ENCODE measurements around the gene ATOH8.

Gene ATOH8

DNA sequence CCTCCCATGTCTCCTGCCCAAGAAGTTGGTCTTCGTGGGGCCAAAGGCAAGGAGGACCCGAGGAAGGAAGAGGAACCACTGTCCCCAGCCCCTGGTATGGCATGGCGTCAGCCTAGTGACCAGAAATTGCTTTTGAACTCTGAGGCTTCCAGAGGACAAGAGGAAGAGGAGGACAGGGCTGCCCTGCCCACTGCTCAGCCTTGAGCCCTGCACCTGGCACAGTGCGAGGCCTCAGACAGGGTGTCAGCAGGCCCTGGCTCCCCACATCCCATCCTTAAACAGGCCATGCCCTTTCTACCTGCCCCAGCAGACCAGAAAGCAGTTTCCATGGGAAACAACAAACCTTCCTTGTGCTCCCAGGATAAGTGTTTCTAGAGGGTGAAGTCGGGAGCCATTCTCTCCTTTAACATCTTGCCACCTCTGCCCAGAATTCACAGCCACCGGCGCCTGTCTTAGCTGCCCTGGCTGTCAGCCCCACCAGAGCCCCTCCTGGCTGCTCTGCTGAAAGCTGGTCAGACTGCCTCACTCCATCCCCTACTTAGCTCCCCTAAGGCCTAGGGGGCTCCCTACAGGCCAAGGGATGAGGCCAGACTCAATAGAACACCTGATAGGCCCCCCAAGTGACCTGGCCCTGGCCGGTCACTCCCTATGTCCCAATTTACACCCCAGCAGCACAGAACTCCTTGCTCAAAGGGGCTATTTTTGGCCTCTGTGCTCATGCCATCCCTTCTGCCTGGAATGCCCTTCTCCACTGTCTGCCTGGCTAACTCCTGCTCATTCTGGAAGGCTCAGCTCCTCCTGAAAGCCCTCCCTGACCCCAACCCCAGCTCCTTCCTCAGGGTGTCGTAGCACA lies 20.6 kb downstream of the ATOH8 start:
- Histone ChIP-seq H3K27me3 (ENCODE audit: insufficient read depth, low read length) (no peaks in the 10 kb centered on the region), H3K18ac (ENCODE audit: low read length) (no peak overlapping the region)

DNA sequence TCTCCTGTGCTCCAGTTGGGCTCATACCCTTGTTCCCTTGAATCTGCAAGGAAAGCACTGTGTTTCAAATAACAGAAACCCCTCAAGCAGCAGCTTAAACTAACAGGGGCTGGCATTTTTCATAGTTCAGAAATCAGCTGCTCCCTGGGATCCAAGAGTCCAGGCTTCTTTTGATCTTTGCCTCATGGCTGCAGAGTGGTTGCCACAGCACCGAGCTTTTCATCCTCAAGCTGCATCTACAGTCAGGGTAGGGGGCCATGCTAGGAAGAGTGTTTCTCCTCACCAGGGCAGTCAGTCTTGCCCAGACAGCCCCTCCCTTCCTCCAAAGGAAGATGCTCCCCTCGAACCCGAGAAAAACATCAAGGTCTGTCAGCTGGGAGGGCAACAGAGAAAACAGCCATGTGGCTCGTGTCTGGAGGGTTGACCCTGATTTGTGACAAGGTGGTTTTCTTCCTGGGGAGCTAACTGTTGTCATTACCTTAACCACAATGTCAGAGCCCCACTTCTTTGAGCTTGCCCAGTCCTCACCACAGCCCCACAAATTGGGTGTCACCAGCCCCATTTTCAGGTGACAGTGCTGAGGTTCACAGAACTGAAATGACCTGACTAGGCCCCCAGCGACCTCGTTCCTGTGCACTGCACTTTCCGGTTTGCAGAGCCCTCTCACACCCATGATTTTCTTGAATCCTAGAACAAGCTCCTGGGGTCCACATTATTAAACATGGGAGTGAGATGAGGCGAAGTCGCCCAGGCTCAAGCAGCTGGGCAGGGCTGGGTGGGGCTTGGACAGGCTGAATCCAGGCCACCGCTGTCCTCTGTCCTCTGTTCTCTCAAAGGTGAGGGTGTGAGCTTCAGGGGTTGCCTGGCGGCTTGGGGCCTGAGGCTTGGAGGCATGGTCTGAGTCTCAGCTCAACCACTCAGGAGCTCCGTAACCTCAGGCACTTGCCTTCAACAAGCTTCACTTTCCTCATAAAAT lies 21.9 kb downstream of the ATOH8 start:
- H3K4me2 ChIP-seq (ENCODE audit: low read length), result no peak overlapping the region
- H2AK5ac ChIP-seq (ENCODE audit: low read length), result no peak overlapping the region
- no peak overlapping the region for H4K91ac ChIP-seq (ENCODE audit: low read depth, low read length)
- no peak overlapping the region for H2BK120ac ChIP-seq (ENCODE audit: insufficient read depth, low read length, poor library complexity)
- no peak overlapping the region for H3K4me3 ChIP-seq (ENCODE audit: low read depth, low read length)
- no peak overlapping the region for H4K8ac ChIP-seq (ENCODE audit: low read depth, low read length)
- peaks cover 1% of the 10 kb centered on the region for H3K79me2 ChIP-seq (ENCODE audit: control insufficient read depth, insufficient read depth, low read length, poor library complexity)
- no peak overlapping the region for H3K23ac ChIP-seq (ENCODE audit: low read length)
- no peak overlapping the region for H2AFZ ChIP-seq (ENCODE audit: insufficient read depth, low read length, poor library complexity)
- H3K9me3 ChIP-seq (ENCODE audit: insufficient read depth, low read depth, low read length), result no peaks in the 10 kb centered on the region
- H3K27ac ChIP-seq (ENCODE audit: low read depth, low read length), result no peak overlapping the region
- peaks cover 15% of the 10 kb centered on the region for H3K79me1 ChIP-seq (ENCODE audit: low read length)
- H2BK12ac ChIP-seq (ENCODE audit: low read length), result no peak overlapping the region
- H3K27me3 ChIP-seq (ENCODE audit: insufficient read depth, low read length), result no peaks in the 10 kb centered on the region
- H3K4ac ChIP-seq (ENCODE audit: low read depth, low read length), result no peak overlapping the region
- WGBS (ENCODE audit: extremely low coverage, insufficient coverage, insufficient read length), result no CpG with 5 or more reads among the region's 12 CpGs
- H3K36me3 ChIP-seq (ENCODE audit: control insufficient read depth in 1 of 2, insufficient read depth in 2 of 2, low read length in 2 of 2), result no peaks in the 10 kb centered on the region
- H3K4me1 ChIP-seq (ENCODE audit: control insufficient read depth in 1 of 2, insufficient read depth in 2 of 2, low read length in 2 of 2), result peaks cover 28 to 35% of the 10 kb centered on the region in 2 experiments
- no peak overlapping the region for H4K12ac ChIP-seq (ENCODE audit: low read depth, low read length)
- DNase-seq, result no peak
- no peak overlapping the region for H3K9ac ChIP-seq (ENCODE audit: low read length)
- no peak overlapping the region for H3K14ac ChIP-seq (ENCODE audit: low read length)
- no peak overlapping the region for H3K18ac ChIP-seq (ENCODE audit: low read length)
- H2BK5ac ChIP-seq (ENCODE audit: low read depth, low read length, poor library complexity), result no peak overlapping the region

More for the DNA sequence above, 20.6 kb downstream of the ATOH8 start:
- Histone ChIP-seq H3K9me3 (ENCODE audit: insufficient read depth, low read depth, low read length) (no peaks in the 10 kb centered on the region), H2AFZ (ENCODE audit: insufficient read depth, low read length, poor library complexity) (peak overlapping the region; percentile 30), H3K9ac (ENCODE audit: low read length) (no peak overlapping the region), H4K8ac (ENCODE audit: low read depth, low read length) (no peak overlapping the region), H2AK5ac (ENCODE audit: low read length) (no peak overlapping the region), H2BK120ac (ENCODE audit: insufficient read depth, low read length, poor library complexity) (no peak overlapping the region), H3K23ac (ENCODE audit: low read length) (no peak overlapping the region), H3K79me1 (ENCODE audit: low read length) (peaks cover 15% of the 10 kb centered on the region), H3K4ac (ENCODE audit: low read depth, low read length) (no peak overlapping the region), H3K36me3 (ENCODE audit: control insufficient read depth in 1 of 2, insufficient read depth in 2 of 2, low read length in 2 of 2) (no peaks in the 10 kb centered on the region), H4K91ac (ENCODE audit: low read depth, low read length) (no peak overlapping the region), H4K12ac (ENCODE audit: low read depth, low read length) (no peak overlapping the region), H3K79me2 (ENCODE audit: control insufficient read depth, insufficient read depth, low read length, poor library complexity) (peaks cover 1% of the 10 kb centered on the region), H3K27ac (ENCODE audit: low read depth, low read length) (no peak overlapping the region), H3K14ac (ENCODE audit: low read length) (no peak overlapping the region), H2BK5ac (ENCODE audit: low read depth, low read length, poor library complexity) (no peak overlapping the region), H3K4me3 (ENCODE audit: low read depth, low read length) (no peak overlapping the region), H3K4me2 (ENCODE audit: low read length) (no peak overlapping the region), H2BK12ac (ENCODE audit: low read length) (peak overlapping the region; percentile 12), H3K4me1 (ENCODE audit: control insufficient read depth in 1 of 2, insufficient read depth in 2 of 2, low read length in 2 of 2) (peaks cover 30 to 38% of the 10 kb centered on the region in 2 experiments)
- no CpG with 5 or more reads among the region's 9 CpGs for WGBS (ENCODE audit: extremely low coverage, insufficient coverage, insufficient read length)
- no peak for DNase-seq

DNA sequence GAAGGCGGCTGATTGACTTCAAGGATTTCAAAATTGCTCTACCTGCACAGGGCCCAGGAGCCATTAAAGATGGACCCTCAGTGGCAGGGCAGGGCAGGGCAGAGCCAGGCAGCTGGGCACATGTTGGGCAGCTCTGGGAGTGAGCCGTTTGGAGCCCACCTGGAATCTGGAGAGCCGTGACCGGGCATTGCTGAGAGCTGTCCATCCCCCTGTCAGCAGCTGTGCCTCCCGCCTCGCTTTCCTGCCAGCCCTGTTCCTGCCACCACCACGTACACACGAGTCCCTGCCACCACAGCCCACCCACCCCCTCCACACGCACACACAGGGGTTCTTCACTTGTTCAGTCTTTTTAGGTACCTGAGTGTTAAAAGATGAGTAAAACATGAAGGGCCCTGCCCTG lies 22.9 kb downstream of the ATOH8 start:
- no peak overlapping the region for H4K8ac ChIP-seq (ENCODE audit: low read depth, low read length)
- H4K12ac ChIP-seq (ENCODE audit: low read depth, low read length), result no peak overlapping the region
- no peak overlapping the region for H3K4me2 ChIP-seq (ENCODE audit: low read length)
- no peaks in the 10 kb centered on the region for H3K27me3 ChIP-seq (ENCODE audit: insufficient read depth, low read length)
- H3K36me3 ChIP-seq (ENCODE audit: control insufficient read depth in 1 of 2, insufficient read depth in 2 of 2, low read length in 2 of 2), result no peaks in the 10 kb centered on the region
- no peak overlapping the region for H3K9ac ChIP-seq (ENCODE audit: low read length)
- H2AFZ ChIP-seq (ENCODE audit: insufficient read depth, low read length, poor library complexity), result no peak overlapping the region
- no peak overlapping the region for H3K4me3 ChIP-seq (ENCODE audit: low read depth, low read length)
- H3K79me2 ChIP-seq (ENCODE audit: control insufficient read depth, insufficient read depth, low read length, poor library complexity), result no peaks in the 10 kb centered on the region
- H4K91ac ChIP-seq (ENCODE audit: low read depth, low read length), result no peak overlapping the region
- H3K9me3 ChIP-seq (ENCODE audit: insufficient read depth, low read depth, low read length), result no peaks in the 10 kb centered on the region
- no peak overlapping the region for H2BK5ac ChIP-seq (ENCODE audit: low read depth, low read length, poor library complexity)
- no peak overlapping the region for H3K23ac ChIP-seq (ENCODE audit: low read length)
- no peak overlapping the region for H2BK12ac ChIP-seq (ENCODE audit: low read length)
- no peak overlapping the region for H2BK120ac ChIP-seq (ENCODE audit: insufficient read depth, low read length, poor library complexity)
- H3K18ac ChIP-seq (ENCODE audit: low read length), result no peak overlapping the region
- H3K14ac ChIP-seq (ENCODE audit: low read length), result no peak overlapping the region
- no peak for DNase-seq
- H3K4me1 ChIP-seq (ENCODE audit: control insufficient read depth in 1 of 2, insufficient read depth in 2 of 2, low read length in 2 of 2), result peaks cover 21 to 26% of the 10 kb centered on the region in 2 experiments
- no peak overlapping the region for H2AK5ac ChIP-seq (ENCODE audit: low read length)
- H3K27ac ChIP-seq (ENCODE audit: low read depth, low read length), result no peak overlapping the region
- WGBS (ENCODE audit: extremely low coverage, insufficient coverage, insufficient read length), result no CpG with 5 or more reads among the region's 9 CpGs
- H3K4ac ChIP-seq (ENCODE audit: low read depth, low read length), result no peak overlapping the region
- peaks cover 13% of the 10 kb centered on the region for H3K79me1 ChIP-seq (ENCODE audit: low read length)

DNA sequence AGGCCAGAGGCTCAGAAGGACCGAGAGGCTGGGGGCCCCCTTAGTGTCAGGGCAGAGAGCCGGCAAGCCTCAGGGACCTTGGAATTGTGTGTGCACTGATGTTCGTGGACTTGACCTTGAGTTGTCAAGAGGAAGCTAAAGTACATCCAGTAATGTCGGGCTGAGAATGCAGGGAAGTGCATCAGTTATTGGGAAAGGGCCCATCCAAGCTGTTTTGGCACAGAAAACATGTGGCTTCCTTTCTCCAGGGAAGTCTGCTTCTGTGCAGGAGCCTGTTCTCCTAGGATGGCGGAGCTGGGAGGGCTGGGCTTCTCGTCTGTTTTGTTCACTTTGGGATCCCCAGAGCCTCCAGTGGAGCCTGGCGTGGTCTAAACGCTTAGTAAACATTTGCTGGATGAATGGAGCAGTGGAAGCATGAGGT lies 23.7 kb downstream of the ATOH8 start:
- WGBS (ENCODE audit: extremely low coverage, insufficient coverage, insufficient read length), result no CpG with 5 or more reads among the region's 8 CpGs

More for the DNA sequence above, 23.7 kb downstream of the ATOH8 start:
- no peak overlapping the region for H3K14ac ChIP-seq (ENCODE audit: low read length)
- DNase-seq, result no peak
- H3K4me1 ChIP-seq (ENCODE audit: control insufficient read depth in 1 of 2, insufficient read depth in 2 of 2, low read length in 2 of 2), result peaks cover 15 to 18% of the 10 kb centered on the region in 2 experiments
- H3K4ac ChIP-seq (ENCODE audit: low read depth, low read length), result no peak overlapping the region
- no peaks in the 10 kb centered on the region for H3K27me3 ChIP-seq (ENCODE audit: insufficient read depth, low read length)
- no peak overlapping the region for H3K4me2 ChIP-seq (ENCODE audit: low read length)
- no peak overlapping the region for H2BK12ac ChIP-seq (ENCODE audit: low read length)
- H3K79me2 ChIP-seq (ENCODE audit: control insufficient read depth, insufficient read depth, low read length, poor library complexity), result no peaks in the 10 kb centered on the region
- H2BK120ac ChIP-seq (ENCODE audit: insufficient read depth, low read length, poor library complexity), result no peak overlapping the region
- H3K4me3 ChIP-seq (ENCODE audit: low read depth, low read length), result no peak overlapping the region
- H2AK5ac ChIP-seq (ENCODE audit: low read length), result no peak overlapping the region
- no peaks in the 10 kb centered on the region for H3K36me3 ChIP-seq (ENCODE audit: control insufficient read depth in 1 of 2, insufficient read depth in 2 of 2, low read length in 2 of 2)
- H3K27ac ChIP-seq (ENCODE audit: low read depth, low read length), result no peak overlapping the region
- no peak overlapping the region for H2AFZ ChIP-seq (ENCODE audit: insufficient read depth, low read length, poor library complexity)
- no peak overlapping the region for H3K23ac ChIP-seq (ENCODE audit: low read length)
- H4K12ac ChIP-seq (ENCODE audit: low read depth, low read length), result no peak overlapping the region
- no peaks in the 10 kb centered on the region for H3K9me3 ChIP-seq (ENCODE audit: insufficient read depth, low read depth, low read length)
- H3K79me1 ChIP-seq (ENCODE audit: low read length), result peaks cover 9% of the 10 kb centered on the region
- no peak overlapping the region for H4K91ac ChIP-seq (ENCODE audit: low read depth, low read length)
- no peak overlapping the region for H3K18ac ChIP-seq (ENCODE audit: low read length)
- H4K8ac ChIP-seq (ENCODE audit: low read depth, low read length), result no peak overlapping the region
- no peak overlapping the region for H2BK5ac ChIP-seq (ENCODE audit: low read depth, low read length, poor library complexity)
- H3K9ac ChIP-seq (ENCODE audit: low read length), result no peak overlapping the region
